MCF 10A (cell line): Measurements from ENCODE around the gene TUBG1. TPM values are rescaled to one million over a fixed set of nuclear protein-coding genes. Genes with fewer than 3 reads are reported as not detected.
A peak's percentile ranks its signal among the peaks of the same experiment; 100 is the strongest.

Source experiments
- BruUV-seq: library from RNA; stranded (reverse); fragments of 400-500 nt; replicated peaks from 2 replicates; lab custom pipeline; 2021; lab: Mats Ljungman, UMichigan
- CTCF ChIA-PET: fragments of 300-600 bp; sonication (Branson Sonifier 250); formaldehyde crosslinking; extraction: SDS; loops from one replicate; lab custom pipeline; 2021; ENCODE audit warnings: antibody characterized with exemption, inconsistent platforms; lab: Yijun Ruan, JAX
- POLR2A ChIA-PET: fragments of 300-600, 350-650 bp; sonication (Branson Sonifier 250); formaldehyde crosslinking; extraction: SDS; loops from one replicate; lab custom pipeline; 2020; ENCODE audit warnings: antibody characterized with exemption, inconsistent platforms; lab: Yijun Ruan, JAX
- DNase-seq: peaks from one replicate; pipeline ENCODE4 v3.0.0-alpha.2; 2018; ENCODE audit not compliant: unreplicated experiment
- H3K27ac Mint-ChIP-seq: one replicate; pipeline ENCODE4 v1.8.0; 2022; ENCODE audit warnings: mild to moderate bottlenecking, low read depth, mixed read lengths; ENCODE audit not compliant: unreplicated experiment
- H3K27me3 Mint-ChIP-seq: one replicate; pipeline ENCODE4 v1.8.0; 2022; ENCODE audit warnings: mixed read lengths; ENCODE audit not compliant: insufficient read depth, unreplicated experiment
- H3K36me3 Mint-ChIP-seq: one replicate; pipeline ENCODE4 v1.8.0; 2022; ENCODE audit warnings: mild to moderate bottlenecking, moderate library complexity, mixed read lengths; ENCODE audit not compliant: insufficient read depth, unreplicated experiment
- H3K4me1 Mint-ChIP-seq: one replicate; pipeline ENCODE4 v1.8.0; 2022; ENCODE audit warnings: mixed read lengths; ENCODE audit not compliant: insufficient read depth, unreplicated experiment
- H3K4me3 Mint-ChIP-seq: one replicate; pipeline ENCODE4 v1.8.0; 2022; ENCODE audit warnings: mild to moderate bottlenecking, moderate library complexity, mixed read lengths; ENCODE audit not compliant: unreplicated experiment
- H3K9me3 Mint-ChIP-seq: one replicate; pipeline ENCODE4 v1.8.0; 2022; ENCODE audit warnings: mixed read lengths; ENCODE audit not compliant: unreplicated experiment
- CTCF ChIP-seq: fragments of 200-600 bp; IDR thresholded peaks from one replicate; pipeline ENCODE4 v1.8.0; 2022; ENCODE audit warnings: antibody characterized with exemption, mild to moderate bottlenecking; ENCODE audit not compliant: unreplicated experiment
- intact Hi-C: fragments of 100-400 bp; cut with micrococcal nuclease; formaldehyde crosslinking; loops from 2 replicates; pipeline ENCODE4 v1.14.1; 2022
- total RNA-seq: library from RNA; stranded (reverse); gene quantifications from 2 replicates; pipeline ENCODE4 v1.2.3, GENCODE V29; 2022

The TUBG1 gene
- total RNA-seq, 1 experiment from 2014 or later, result 60.2 TPM

- Mint-ChIP-seq H3K27ac (peak within 1 kb of the TSS; percentile 90), H3K4me1 (peaks cover 13% of the 10 kb centered on the region), H3K4me3 (peak within 1 kb of the TSS; percentile 79), H3K27me3 (no peaks in the 10 kb centered on the region), H3K9me3 (no peaks in the 10 kb centered on the region), H3K36me3 (peaks cover 40% of the 10 kb centered on the region)
- intact Hi-C loops, result no loop called here
- BruUV-seq, result no TSS peak
- DNase-seq, result peak; percentile 90
- POLR2A ChIA-PET, result interaction anchor here (0.6 to 6.2 kb wide), 11 partner anchors 10 to 373 kb away, joined by 3 to 51 read pairs (median 6); partner anchors contain the start of genes BECN1, GHDC, NAGLU and PLEKHH3
- no peak for TF ChIP-seq CTCF
- CTCF ChIA-PET, result interaction anchor here (0.7 to 4.0 kb wide), 5 partner anchors 11 to 1046 kb away, joined by 3 to 17 read pairs (median 3); partner anchors contain the start of gene PSMC3IP
Measured at GRCh38 chr17:42566883-42567573, 42.5 kb upstream of the TUBG1 start, which contains the start of gene MLX. Gene MLX (plus strand): TSS chr17:42567100. CDS start chr17:42567125, 25 bp downstream.

GRCh38 chr17:42568341-42569111, 41.0 kb upstream of the TUBG1 start:
- Mint-ChIP-seq H3K36me3 (peaks cover 52% of the 10 kb centered on the region), H3K27me3 (no peaks in the 10 kb centered on the region), H3K4me3 (no peak overlapping the region), H3K4me1 (peaks cover 11% of the 10 kb centered on the region), H3K27ac (peak overlapping the region; percentile 90), H3K9me3 (no peaks in the 10 kb centered on the region)
- POLR2A ChIA-PET, result interaction anchor here (0.6 to 6.2 kb wide), 5 partner anchors 9 to 374 kb away, joined by 3 to 51 read pairs (median 6); partner anchors contain the start of genes BECN1, GHDC, NAGLU and PSMC3IP
- CTCF ChIA-PET, result interaction anchor here (1.2 to 4.0 kb wide), 3 partner anchors 8 to 20 kb away, joined by 3 to 17 read pairs (median 3); partner anchors contain the start of gene PSMC3IP
- intact Hi-C loops, result no loop called here
- no peak for TF ChIP-seq CTCF
- no TSS peak for BruUV-seq
- DNase-seq, result no peak

GRCh38 chr17:42571435-42572225, 37.9 kb upstream of the TUBG1 start:
- intact Hi-C loops, result no loop called here
- CTCF ChIA-PET, result no interaction called here
- Mint-ChIP-seq H3K36me3 (peaks cover 54% of the 10 kb centered on the region), H3K4me1 (peaks cover 20% of the 10 kb centered on the region), H3K9me3 (no peaks in the 10 kb centered on the region), H3K27ac (no peak overlapping the region), H3K27me3 (no peaks in the 10 kb centered on the region), H3K4me3 (no peak overlapping the region)
- TF ChIP-seq CTCF, result no peak
- POLR2A ChIA-PET, result interaction anchor here (0.5 to 0.7 kb wide), 2 partner anchors 25 to 37 kb away, joined by 3 read pairs; partner anchors contain the start of gene RETREG3
- BruUV-seq, result no TSS peak
- no peak for DNase-seq
